ENCODE results near the gene SORCS3. TPM values are rescaled to one million over a fixed set of nuclear protein-coding genes. Genes with fewer than 3 reads are reported as not detected.

SORCS3 gene
- total RNA-seq, 1 donor from 2014 or later: 1.00 TPM

GRCh38 chr10:104989880-104990279 lies 348.8 kb downstream of the SORCS3 start:
- Histone ChIP-seq H3K36me3 (ENCODE audit: insufficient read depth, low read length) (no peaks in the 10 kb centered on the region), H3K27ac (ENCODE audit: low read depth, low read length) (no peak overlapping the region), H3K9me3 (ENCODE audit: insufficient read depth, low read depth, low read length) (no peaks in the 10 kb centered on the region), H3K4me3 (ENCODE audit: insufficient read depth, low read depth, low read length) (no peak overlapping the region), H2AFZ (ENCODE audit: low read depth, low read length) (no peak overlapping the region), H3K4me1 (ENCODE audit: insufficient read depth, low read length) (no peaks in the 10 kb centered on the region), H3K79me2 (ENCODE audit: insufficient read depth, low read length) (no peaks in the 10 kb centered on the region), H3K27me3 (ENCODE audit: insufficient read depth, low read length) (no peaks in the 10 kb centered on the region), H3K4me2 (ENCODE audit: low read length) (no peak overlapping the region), H3K9ac (ENCODE audit: low read length) (no peak overlapping the region), H4K20me1 (ENCODE audit: insufficient read depth, low read length) (no peaks in the 10 kb centered on the region)
- Mint-ChIP-seq H3K4me3 (ENCODE audit: unreplicated experiment) (no peak overlapping the region), H3K4me1 (ENCODE audit: low read depth, unreplicated experiment) (no peaks in the 10 kb centered on the region), H3K36me3 (ENCODE audit: low read depth, unreplicated experiment) (no peaks in the 10 kb centered on the region), H3K27ac (ENCODE audit: unreplicated experiment) (no peak overlapping the region), H3K9me3 (ENCODE audit: unreplicated experiment) (peaks cover 6% of the 10 kb centered on the region), H3K27me3 (ENCODE audit: low read depth, unreplicated experiment) (no peaks in the 10 kb centered on the region)
- TF ChIP-seq EZH2 (IDR thresholded peaks at IDR 0.05; ENCODE audit: insufficient read depth, low read length) (no peak), CTCF (IDR thresholded peaks at IDR 0.05; ENCODE audit: insufficient read depth, low read depth, low read length) (no peak)
- FAIRE-seq: no peak
- no peak for DNase-seq (ENCODE audit: low read depth)

- no peak overlapping the region for H3K27ac ChIP-seq (ENCODE audit: low read depth, low read length)
- no peaks in the 10 kb centered on the region for H3K36me3 ChIP-seq (ENCODE audit: insufficient read depth, low read length)
- no peaks in the 10 kb centered on the region for H3K27me3 ChIP-seq (ENCODE audit: insufficient read depth, low read length)
- Mint-ChIP-seq H3K4me3 (ENCODE audit: unreplicated experiment) (no peak overlapping the region), H3K36me3 (ENCODE audit: low read depth, unreplicated experiment) (no peaks in the 10 kb centered on the region), H3K27ac (ENCODE audit: unreplicated experiment) (no peak overlapping the region), H3K27me3 (ENCODE audit: low read depth, unreplicated experiment) (peaks cover 6% of the 10 kb centered on the region), H3K4me1 (ENCODE audit: low read depth, unreplicated experiment) (no peaks in the 10 kb centered on the region), H3K9me3 (ENCODE audit: unreplicated experiment) (peaks cover 3% of the 10 kb centered on the region)
- DNase-seq (ENCODE audit: low read depth): no peak
- TF ChIP-seq CTCF (IDR thresholded peaks at IDR 0.05; ENCODE audit: insufficient read depth, low read depth, low read length): no peak
- no peak for TF ChIP-seq EZH2 (IDR thresholded peaks at IDR 0.05; ENCODE audit: insufficient read depth, low read length)
- H3K9me3 ChIP-seq (ENCODE audit: insufficient read depth, low read depth, low read length): no peaks in the 10 kb centered on the region
- H3K4me2 ChIP-seq (ENCODE audit: low read length): no peak overlapping the region
- H3K4me1 ChIP-seq (ENCODE audit: insufficient read depth, low read length): no peaks in the 10 kb centered on the region
- no peaks in the 10 kb centered on the region for H4K20me1 ChIP-seq (ENCODE audit: insufficient read depth, low read length)
- no peaks in the 10 kb centered on the region for H3K79me2 ChIP-seq (ENCODE audit: insufficient read depth, low read length)
- H2AFZ ChIP-seq (ENCODE audit: low read depth, low read length): no peak overlapping the region
- no peak overlapping the region for H3K4me3 ChIP-seq (ENCODE audit: insufficient read depth, low read depth, low read length)
- H3K9ac ChIP-seq (ENCODE audit: low read length): no peak overlapping the region
- no peak for FAIRE-seq
Measured at GRCh38 chr10:104993085-104993484, 352.0 kb downstream of the SORCS3 start.

GRCh38 chr10:105001269-105001668 lies 360.2 kb downstream of the SORCS3 start:
- no peak overlapping the region for H3K4me3 ChIP-seq (ENCODE audit: insufficient read depth, low read depth, low read length)
- FAIRE-seq (no peak), DNase-seq (ENCODE audit: low read depth) (no peak)
- H2AFZ ChIP-seq (ENCODE audit: low read depth, low read length): no peak overlapping the region
- TF ChIP-seq EZH2 (IDR thresholded peaks at IDR 0.05; ENCODE audit: insufficient read depth, low read length) (no peak), CTCF (IDR thresholded peaks at IDR 0.05; ENCODE audit: insufficient read depth, low read depth, low read length) (no peak)
- no peaks in the 10 kb centered on the region for H3K27me3 ChIP-seq (ENCODE audit: insufficient read depth, low read length)
- no peaks in the 10 kb centered on the region for H3K9me3 ChIP-seq (ENCODE audit: insufficient read depth, low read depth, low read length)
- Mint-ChIP-seq H3K36me3 (ENCODE audit: low read depth, unreplicated experiment) (no peaks in the 10 kb centered on the region), H3K4me1 (ENCODE audit: low read depth, unreplicated experiment) (no peaks in the 10 kb centered on the region), H3K4me3 (ENCODE audit: unreplicated experiment) (no peak overlapping the region), H3K9me3 (ENCODE audit: unreplicated experiment) (no peaks in the 10 kb centered on the region), H3K27ac (ENCODE audit: unreplicated experiment) (no peak overlapping the region), H3K27me3 (ENCODE audit: low read depth, unreplicated experiment) (peaks cover 14% of the 10 kb centered on the region)
- no peaks in the 10 kb centered on the region for H3K4me1 ChIP-seq (ENCODE audit: insufficient read depth, low read length)
- H3K27ac ChIP-seq (ENCODE audit: low read depth, low read length): no peak overlapping the region
- H3K79me2 ChIP-seq (ENCODE audit: insufficient read depth, low read length): no peaks in the 10 kb centered on the region
- no peaks in the 10 kb centered on the region for H4K20me1 ChIP-seq (ENCODE audit: insufficient read depth, low read length)
- no peaks in the 10 kb centered on the region for H3K36me3 ChIP-seq (ENCODE audit: insufficient read depth, low read length)
- no peak overlapping the region for H3K9ac ChIP-seq (ENCODE audit: low read length)
- no peak overlapping the region for H3K4me2 ChIP-seq (ENCODE audit: low read length)
